ENCODE results near the gene NRP2.

The NRP2 gene

DNA sequence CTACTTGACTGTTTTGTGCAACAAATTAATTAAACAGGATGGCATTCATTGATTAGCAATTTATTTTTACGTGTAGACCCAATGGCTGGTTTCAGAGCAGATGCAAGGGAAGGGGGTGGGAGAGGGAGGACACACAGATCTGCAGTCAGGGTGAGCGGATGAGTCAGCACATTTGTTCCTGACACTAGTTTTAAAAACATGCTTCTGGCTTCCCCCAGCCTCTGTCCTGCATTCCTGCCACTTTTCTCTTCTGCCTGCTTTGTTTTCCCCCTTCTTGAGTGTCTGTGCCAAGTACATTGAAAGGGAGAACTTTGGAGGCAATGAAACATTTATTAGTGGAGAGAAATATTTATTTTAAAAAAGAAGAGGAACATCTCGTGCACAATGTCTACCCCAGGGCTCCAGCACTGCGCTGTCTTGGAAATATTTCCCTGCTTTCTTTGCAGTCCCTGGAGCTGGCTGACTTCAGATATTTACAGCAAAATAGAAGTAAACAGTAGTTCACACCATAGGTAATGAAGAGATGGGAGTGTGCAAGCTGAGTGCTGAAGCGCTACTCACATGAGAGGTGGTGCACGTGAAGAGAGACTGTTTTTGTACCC, 52.2 kb downstream of the NRP2 start:
- no peak for DNase-seq

DNA sequence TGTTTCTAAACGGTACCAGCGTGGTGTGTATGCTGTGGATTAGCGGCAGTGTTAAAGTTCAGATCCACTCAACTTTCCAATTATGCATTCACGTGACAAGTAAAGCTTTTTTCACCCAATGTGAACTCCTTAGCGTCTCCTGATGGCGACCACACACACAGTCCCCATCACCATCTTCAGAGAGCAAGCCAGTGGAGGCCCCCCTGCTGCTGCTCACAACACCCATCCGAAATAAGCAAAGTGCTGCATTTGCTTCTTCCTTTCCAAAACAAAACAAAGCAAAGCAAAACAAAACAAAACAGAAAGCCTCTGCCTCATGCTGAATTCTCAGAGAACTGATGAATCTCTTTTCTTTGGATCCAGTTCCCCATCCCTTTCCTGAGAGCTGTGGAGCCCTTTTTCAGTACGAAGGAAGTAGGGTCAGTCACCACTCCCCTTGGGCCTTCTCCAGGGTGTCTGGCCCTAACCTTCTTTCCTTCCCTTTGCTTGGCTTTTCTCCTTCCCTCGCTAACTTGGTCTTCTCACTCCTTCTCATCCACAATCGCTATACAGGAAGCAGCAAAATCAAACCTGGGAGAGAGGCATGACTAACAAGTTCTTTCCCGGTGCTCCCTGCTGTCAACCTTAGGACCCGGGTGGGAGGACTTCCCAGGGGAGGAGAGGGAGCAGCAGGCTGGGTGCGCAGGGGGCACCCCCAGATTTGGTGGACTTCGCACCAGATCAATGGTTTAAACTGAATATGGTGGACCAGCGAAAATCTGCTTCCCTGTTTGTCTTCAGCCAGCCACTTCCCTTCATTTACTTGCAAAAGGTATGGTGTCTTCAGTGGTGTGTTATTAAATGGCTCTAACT, 56.0 kb downstream of the NRP2 start:
- no peak for DNase-seq

DNA sequence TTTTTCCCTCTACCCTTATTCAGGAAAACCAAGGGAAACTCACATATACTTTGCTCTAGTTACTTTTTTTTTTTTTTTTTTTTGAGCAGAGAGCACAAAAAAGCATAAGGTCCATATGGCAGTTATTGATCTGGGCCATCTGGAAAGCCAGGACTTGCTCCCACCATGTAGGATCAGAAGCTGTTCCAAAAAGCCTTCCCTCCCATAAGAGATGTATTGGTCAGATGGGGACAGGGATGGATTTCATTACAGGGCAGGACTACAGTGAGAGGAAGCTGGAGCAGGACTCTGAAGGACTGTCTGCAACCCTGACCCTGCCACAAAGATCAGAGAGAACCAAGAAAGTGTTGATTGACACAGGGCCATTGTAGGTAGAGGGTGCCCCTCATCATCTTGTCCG, 57.3 kb downstream of the NRP2 start:
- DNase-seq: no peak

DNA sequence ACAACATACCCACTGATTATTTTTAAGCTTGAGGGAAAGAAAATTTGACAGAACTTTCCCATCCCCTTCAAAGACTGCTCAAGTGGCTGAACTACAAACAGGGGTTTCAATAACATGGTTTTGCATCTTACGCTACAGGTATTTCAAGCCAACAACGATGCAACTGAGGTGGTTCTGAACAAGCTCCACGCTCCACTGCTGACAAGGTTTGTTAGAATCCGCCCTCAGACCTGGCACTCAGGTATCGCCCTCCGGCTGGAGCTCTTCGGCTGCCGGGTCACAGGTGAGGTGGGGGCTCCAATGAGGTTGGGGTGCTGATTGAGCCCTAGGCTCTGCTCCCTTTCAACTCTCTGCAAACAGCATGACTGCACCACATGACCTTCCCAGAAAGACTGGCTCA, 58.1 kb downstream of the NRP2 start:
- no peak for DNase-seq

DNA sequence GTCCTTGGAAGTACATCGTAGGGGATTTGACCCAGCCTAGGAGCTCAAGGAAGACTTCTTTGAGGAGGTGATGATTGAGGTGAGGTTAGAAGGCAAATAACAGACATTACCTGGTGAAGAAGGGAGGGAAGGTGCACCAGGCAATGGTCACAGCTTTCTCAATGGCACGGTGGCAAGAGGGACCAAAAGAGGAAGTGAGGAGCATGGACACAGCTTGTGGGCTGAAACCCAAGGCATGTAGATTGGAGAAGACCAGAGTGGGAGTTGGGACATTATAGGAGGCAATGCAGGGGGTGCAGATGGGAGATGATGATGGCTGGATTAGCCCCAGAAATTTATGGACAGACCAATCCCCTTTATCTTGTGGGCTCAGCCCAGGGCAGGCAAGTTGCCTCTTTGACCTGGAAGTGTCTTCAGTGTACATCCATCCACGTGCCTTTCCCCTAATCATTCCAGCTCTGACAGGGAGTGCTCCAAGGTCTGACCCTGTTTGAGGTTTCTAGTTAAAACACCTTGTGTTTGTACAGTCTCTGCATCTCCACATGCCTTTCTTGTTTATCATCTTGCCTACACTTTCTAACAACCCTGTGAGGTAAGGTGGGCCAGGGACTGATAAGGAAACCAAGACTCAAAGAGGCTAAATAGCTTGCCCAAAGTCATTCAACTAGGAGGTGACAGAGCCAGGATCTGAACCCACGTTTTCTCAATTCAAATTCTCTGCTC, 59.1 kb downstream of the NRP2 start:
- no peak for DNase-seq

DNA sequence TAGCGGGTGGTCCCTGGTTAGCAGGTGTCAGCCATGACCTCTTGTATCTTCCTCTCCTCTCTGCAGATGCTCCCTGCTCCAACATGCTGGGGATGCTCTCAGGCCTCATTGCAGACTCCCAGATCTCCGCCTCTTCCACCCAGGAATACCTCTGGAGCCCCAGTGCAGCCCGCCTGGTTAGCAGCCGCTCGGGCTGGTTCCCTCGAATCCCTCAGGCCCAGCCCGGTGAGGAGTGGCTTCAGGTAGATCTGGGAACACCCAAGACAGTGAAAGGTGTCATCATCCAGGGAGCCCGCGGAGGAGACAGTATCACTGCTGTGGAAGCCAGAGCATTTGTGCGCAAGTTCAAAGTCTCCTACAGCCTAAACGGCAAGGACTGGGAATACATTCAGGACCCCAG, 60.8 kb downstream of the NRP2 start:
- DNase-seq: no peak

DNA sequence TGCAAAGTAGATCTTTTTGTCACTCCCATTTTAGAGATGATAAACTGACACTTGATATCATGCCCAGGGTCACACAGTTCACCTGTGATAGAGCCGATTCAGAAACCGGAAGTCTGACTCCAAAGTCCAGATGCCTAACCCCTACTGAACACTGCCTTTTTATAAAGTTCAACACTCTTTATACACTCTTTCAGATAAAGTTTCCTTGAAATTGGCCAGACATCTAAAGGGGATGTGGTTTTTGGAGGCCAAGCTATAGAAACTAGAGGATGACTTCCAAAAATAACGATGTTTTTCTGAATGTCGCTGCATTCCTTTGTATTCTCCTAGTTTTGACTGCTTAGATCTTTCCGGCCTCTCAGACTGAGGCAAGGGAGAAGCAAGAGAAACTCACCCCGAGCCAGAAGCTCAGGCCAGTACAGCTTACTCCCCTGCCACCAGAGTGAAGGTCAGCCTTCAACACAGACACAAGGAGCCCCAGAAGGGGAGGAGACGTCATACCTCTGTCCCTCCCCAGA, 61.8 kb downstream of the NRP2 start:
- no peak for DNase-seq

DNA sequence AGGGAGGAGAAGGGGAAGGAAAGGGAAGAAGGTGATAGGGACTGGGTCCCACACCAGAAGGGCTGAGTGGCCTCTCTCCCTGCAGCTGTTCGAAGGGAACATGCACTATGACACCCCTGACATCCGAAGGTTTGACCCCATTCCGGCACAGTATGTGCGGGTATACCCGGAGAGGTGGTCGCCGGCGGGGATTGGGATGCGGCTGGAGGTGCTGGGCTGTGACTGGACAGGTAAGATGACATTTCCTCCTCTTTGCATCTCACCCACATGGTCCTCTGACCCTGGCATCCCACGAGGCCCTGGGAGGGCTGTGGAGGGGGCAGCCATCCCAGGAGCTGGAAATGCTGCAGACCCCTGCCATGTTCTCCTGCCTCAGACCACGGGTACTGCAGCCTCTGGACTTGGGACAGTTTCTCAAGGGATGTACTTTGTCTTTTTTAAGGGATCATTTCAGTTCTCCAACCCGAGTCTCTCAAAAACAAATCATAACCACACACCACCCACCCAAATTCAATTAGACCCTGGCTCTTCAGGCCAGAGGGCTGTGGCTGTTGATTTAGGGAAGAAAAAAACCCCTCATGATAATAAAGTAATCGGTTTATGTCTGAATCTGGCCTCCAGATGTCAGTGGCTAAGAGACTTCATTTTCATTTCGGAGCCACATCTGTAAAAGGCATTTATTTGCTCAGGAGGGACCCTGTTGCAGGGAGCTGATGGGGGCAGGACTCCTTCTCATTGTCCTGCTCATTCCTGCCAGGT, 63.5 kb downstream of the NRP2 start:
- DNase-seq: no peak

DNA sequence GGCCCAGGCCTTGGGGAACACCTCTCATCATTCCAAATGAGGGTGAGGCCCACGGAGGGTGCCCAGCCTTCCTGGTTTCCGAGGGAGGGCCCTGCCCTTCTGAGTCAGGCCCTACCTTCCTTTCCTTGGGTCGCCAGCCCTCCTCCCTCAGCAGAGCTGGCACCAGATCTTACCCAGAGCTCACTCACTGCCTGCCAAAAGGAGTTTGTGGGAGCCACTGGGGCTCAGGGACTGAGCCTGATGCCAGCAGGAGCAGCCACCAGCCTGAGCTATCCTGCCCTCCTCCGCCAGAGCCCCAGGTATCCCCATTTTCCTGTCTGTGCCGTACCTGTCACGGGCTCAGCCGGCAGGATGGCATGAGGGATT, 64.1 kb downstream of the NRP2 start:
- DNase-seq: no peak

DNA sequence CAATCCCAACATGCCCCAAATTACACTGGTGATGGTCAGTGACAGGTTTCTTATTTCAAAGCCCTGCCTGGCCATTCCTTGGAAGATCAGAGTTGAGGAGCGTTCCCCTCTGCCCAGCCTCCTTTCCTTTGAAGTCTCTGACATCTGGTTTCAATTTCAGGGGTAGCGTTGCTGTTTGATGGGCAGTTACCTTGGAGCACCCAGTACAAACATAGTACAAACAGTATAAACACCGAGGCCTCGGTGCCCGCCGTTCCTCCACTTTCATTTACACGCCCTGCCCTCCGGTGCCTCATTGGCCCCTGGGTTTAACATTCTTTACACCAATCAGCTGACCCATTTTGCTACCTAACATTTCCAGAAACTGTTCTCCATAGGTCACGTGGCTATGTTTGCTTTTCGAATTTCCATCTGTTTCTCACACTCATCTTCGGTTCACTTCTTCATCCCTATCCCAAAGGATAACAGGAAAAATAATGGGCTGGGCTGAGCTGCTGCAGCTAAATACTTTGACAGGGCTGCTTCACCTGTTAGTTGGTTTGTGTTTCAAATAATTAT, 65.6 kb downstream of the NRP2 start:
- DNase-seq: no peak

DNA sequence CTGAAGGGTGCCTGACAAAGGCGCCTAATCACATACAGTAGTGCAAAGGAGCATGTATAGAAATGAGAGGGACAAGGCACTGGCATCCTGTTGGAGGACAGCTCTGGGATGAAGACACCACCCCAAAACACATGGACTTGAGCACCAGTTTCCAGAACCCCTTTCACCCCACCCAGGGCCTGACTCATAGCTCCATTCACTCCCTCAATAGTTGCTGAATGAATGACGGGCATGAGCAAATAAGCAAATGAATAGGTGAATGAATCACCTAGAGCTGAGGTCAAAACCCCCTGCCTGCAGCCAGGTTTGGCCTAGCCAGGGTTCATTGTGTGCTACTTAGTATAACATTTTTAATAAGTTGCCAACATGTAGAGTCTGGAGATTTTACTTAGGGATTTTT, 66.3 kb downstream of the NRP2 start:
- no peak for DNase-seq

DNA sequence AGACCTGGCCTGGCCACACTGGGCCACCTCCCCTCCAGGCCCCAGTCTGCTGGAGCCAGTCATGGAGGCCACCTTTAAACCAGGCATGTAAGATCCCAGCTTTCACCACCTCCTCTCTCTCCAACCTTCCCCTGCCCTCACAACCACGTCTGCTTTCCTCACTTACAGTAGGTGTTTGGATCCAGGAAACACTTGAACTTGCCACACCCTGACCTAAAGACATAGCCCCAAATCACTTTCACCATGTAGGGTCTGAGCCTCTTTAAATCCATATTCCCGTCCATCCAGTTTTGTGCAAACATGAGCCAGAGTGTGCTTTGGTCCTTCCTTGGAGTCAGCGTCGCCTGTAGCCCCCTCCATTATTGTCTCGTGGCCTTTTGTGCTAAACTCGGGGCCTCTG, 66.8 kb downstream of the NRP2 start:
- no peak for DNase-seq

DNA sequence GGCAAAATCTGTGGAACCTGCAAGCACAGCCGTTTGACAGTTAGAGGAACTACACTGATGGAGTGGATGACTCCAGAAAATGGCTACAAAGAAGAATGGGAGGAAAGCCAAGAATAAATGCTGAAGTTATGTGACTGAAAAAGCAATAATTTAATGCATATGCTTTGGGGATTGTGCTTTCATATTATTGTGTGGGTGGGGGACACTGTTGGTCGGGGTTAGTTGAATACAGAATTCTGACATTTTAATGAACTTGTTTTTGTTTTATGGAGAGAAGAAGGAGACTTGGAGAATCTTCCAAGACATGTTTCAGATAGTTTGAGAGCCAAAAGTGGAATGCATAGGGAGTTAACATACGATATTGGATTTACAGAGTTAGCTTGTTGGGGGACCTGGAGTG, 68.5 kb downstream of the NRP2 start:
- DNase-seq: no peak

DNA sequence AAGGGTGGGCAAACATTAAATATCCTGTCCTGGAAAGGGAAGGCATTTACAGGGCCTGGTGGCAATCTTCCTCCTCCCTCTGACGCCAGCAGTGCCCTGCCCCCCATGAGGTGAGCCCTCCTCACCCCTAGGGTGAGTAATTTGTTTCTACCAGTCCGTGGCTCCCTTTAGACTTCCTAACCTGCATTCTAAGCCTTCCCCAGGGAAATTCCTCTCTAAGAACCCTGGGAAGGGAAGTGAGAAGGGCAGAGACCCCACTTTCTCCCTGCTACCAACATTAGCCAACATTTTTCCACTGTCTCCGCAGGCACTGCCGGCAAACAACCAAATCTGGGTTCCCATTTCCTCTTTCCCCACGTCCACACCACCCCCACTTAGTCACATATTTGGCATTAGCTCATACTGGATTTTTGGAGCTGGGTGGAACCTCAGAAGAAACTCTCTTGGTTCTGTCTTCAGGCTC, 69.3 kb downstream of the NRP2 start:
- no peak for DNase-seq

DNA sequence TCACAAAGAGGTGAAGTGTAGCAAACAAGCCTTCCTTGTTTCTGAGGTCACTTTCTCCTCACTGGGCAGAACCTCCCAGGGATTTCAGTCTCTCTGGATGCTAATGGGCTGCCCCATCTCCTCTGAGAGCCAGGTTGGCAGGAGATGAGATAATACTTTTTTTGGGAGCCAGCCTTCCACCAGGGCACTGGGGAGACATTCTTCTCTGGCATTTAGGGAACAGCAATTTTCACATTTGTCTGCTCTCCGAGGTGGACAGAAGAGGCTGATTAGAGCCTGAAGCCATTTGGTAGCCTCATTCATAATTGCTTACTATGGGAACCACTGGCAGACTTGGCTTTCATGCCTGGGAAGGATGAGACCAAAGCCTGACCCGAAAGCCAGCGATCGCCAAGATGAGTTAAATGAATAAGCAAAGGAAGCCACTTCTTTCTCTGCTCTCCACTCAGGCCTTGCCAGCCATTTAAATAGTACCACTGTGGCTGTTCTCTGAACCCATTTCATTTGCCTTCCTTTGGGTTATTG, 70.1 kb downstream of the NRP2 start:
- DNase-seq: no peak

DNA sequence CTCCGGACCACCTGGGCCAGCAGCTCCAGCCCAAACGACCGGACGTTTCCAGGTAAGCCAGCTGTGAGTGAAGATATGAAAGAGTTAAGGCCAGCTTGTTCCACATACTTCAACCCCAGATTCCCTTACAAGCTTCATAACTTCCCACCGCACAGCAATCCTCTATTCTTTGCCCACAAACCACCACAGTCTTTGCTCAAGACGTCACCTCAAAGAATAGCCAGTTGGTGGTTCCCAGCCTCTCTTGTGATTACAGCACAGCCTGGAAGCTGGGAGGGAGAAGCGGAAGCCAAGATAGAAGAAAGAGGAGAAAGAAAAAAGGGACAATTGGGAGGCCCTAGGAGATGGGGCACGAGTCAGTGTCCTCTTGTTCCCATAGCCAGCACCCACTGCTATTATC, 70.6 kb downstream of the NRP2 start:
- no peak for DNase-seq

DNA sequence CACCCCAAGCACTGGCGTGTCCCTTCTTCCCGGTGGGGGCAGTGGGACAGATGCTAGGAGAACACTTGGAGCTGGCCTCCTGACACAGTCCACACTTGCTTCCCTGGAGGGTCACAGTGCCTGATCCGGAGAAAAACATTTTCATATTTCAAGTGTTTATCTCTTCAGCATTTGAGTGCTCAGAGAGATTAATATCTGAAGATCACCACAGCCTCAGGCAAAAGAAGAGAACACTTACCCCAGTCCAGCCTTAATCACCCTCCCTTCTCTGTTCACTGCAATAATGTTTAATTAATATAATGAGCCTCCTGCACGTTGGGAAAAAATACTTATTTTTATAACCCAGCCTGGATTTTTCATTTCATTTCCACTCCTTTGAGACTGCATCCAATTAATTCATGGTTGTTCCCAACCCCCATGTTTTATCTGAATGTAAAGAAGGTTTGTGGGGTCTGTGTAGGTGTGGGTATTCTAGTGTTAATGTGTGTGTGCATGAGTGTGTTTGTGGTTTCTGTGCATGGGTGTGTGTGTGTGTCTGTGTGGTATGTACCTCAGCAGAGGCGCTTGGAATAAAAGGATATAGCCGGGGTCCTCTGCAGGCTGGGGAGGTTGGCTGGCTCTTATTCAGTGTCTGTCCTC, 72.1 kb downstream of the NRP2 start:
- DNase-seq: no peak

DNA sequence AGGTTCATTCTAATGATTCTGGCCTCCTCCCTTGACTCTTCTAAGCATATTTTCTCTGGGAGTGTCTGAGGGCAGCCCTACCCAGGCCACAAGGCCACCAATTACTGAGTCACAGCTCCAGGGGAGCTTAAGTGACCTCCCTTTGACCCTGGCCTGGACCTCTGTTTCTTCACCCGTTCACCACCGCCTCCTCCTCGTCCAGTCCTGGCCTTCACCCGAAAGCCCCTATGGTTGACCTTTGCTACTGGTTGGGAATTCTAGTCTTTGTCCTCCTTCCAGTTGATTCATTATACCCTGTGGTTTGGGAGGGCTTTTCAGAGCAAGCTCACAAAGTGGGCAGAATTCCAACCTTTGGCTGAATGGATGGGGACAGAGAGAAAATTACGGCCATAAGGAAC, 72.6 kb downstream of the NRP2 start:
- DNase-seq: no peak

DNA sequence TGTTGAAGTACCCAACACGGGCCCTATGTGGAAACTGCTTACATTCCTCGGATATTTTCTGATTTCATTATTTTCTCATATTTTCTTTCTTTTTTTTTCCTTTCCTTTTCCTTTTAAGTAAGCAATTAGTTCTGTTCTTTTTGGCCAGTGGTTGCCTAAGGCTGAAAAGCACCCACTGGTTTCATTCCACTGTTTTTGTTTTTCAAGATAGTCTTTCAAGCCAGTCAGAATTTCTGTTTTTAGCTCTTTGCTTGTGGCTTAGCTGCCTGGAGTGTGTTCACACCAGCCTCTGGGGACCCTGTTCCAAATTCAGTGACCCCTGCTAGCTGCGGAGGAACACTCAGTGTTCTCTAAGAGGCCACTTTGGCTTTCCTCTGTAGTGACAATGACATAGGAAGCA, 73.6 kb downstream of the NRP2 start:
- DNase-seq: no peak

DNA sequence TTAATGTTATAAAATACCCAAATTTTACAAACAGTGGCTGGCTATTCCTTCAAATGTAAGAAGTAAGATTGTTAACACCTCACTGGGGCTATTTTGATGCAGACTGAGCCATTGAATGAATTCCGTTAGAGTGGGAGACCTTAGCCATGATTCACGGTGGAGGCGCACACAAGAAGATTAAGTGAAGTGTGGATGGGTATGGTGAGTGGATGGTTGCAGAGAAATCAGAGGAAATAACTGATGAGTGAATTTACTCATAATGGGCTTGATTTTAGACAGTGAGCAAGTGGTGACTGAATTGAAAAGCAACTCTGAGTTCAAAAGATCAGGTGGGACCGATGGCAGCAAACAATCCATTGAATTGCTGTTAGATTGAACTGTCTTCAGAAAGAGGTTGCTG, 75.0 kb downstream of the NRP2 start:
- DNase-seq: no peak

DNA sequence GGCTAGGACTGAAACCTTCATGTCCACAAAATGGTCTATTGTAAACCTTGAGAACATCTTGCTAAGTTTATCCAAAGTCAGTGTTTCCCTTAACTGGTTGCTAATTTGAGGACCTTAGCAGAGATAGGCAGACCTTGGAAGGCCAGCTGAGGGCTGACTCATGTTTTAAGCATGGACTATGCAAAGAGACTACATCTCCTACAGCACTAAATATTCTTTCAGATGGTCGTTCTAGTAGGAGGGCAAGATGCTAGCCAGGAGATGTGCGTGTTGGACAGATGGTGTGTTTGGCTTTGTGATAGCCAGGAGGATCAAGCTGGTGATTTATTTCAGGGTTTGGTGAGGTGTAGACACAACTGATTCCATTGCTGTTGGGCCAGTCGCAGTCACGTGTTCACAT, 75.8 kb downstream of the NRP2 start:
- DNase-seq: no peak

DNA sequence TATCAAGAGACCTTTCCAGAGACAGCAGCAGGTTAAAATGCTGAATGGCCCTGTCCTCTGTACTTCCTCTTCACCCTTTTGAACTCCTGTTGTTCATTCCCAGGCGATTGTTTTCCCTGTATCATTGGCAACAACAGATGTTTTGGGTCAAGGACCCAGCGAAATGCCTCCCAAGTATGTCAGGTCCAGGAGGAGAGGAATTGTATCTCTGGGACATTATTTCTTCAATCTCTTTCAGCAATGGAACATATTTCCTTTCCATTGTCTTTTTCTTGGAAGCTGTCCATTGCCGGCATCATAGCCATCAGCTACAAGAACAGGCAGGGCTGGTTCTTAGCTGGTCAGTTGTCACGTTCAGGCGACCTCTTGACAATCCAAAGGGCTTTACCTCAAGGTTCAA, 76.2 kb downstream of the NRP2 start:
- DNase-seq: no peak
